NCI-H510A treated with DMSO at 0.1 percent for 48 hours (cell line): ENCODE measurements around the gene PROC.
"Not testable (repeated sequence)": the region's sequence is repeated elsewhere in the genome, so short reads cannot be mapped to it uniquely, and the experiment has no call there.

ENCODE experiments used
- DNase-seq: peaks from one replicate; lab custom pipeline; 2025; lab: John Stamatoyannopoulos, UW

The PROC gene

GRCh38 chr2:127394492-127394891, 23.7 kb upstream of the PROC start:
- DNase-seq, result no peak

- no peak for DNase-seq
Observed at GRCh38 chr2:127397568-127398238, 20.5 kb upstream of the PROC start.

- DNase-seq, result no peak
Observed at GRCh38 chr2:127398239-127398590, 20.0 kb upstream of the PROC start.

- no peak for DNase-seq
Observed at GRCh38 chr2:127400533-127400896, 17.7 kb upstream of the PROC start.

GRCh38 chr2:127400897-127401756, 17.1 kb upstream of the PROC start:
- DNase-seq, result no peak

GRCh38 chr2:127401757-127402695, 16.2 kb upstream of the PROC start:
- no peak for DNase-seq

GRCh38 chr2:127403460-127403859, 14.8 kb upstream of the PROC start:
- DNase-seq, result no peak

GRCh38 chr2:127404466-127405254, 13.6 kb upstream of the PROC start:
- no peak for DNase-seq

- no peak for DNase-seq
Observed at GRCh38 chr2:127405255-127405610, 13.0 kb upstream of the PROC start.

GRCh38 chr2:127406454-127406853, 11.8 kb upstream of the PROC start:
- DNase-seq, result no peak

- DNase-seq, result no peak
Observed at GRCh38 chr2:127407091-127407490, 11.1 kb upstream of the PROC start.

GRCh38 chr2:127407661-127408003, 10.6 kb upstream of the PROC start:
- DNase-seq, result no peak

GRCh38 chr2:127408004-127408806, 10.0 kb upstream of the PROC start:
- peak; percentile 80 for DNase-seq

GRCh38 chr2:127408807-127409099, 9.5 kb upstream of the PROC start:
- no peak for DNase-seq

- DNase-seq, result not testable (repeated sequence)
Observed at GRCh38 chr2:127409716-127410115, 8.5 kb upstream of the PROC start.

GRCh38 chr2:127410871-127411652, 7.2 kb upstream of the PROC start:
- no peak for DNase-seq

GRCh38 chr2:127411653-127412369, 6.4 kb upstream of the PROC start:
- no peak for DNase-seq

GRCh38 chr2:127413200-127413599, 5.0 kb upstream of the PROC start:
- no peak for DNase-seq

- no peak for DNase-seq
Observed at GRCh38 chr2:127413782-127414637, 4.2 kb upstream of the PROC start.
